ENCODE results near the gene SPINK1.
"Not testable (repeated sequence)": the region's sequence is repeated elsewhere in the genome, so short reads cannot be mapped to it uniquely, and the experiment has no call there.

Gene SPINK1

DNA sequence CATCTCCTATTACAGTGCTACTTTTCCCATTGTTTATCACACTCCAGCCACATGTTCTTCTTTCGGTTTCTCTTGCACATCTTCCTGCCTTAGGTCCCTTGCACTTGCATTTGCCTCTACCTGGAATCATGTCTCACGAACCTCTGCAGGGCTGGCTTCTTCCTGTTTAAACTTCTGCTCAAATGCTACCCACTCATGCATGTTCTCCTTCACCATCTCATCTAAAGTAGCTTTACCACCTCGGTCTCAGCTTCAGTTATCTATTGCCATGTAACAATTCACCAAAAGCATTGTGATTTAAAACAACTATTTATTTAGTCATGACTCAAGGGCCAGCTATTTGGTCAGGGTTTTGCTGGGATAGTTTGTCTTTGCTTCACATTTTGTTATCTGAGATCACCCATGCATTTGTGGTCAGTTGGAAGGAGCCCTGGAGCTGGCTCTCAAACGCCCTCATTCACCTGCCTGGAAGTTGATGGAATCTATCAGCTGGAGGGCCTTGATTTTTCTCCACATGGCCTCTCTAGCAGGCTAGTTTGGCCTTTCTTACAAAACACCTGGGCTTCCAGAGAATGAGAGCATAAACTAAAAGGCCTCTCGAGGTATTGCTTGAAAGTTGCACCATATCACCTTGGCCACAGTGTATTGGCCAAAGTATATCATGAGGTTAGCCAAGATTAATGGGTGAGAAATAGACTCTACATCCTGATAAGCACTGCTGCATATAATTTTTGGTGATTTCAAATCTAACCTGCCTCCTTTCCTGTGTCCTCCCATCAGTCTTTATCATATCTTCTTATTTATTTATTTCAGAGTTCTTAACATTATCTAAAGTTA lies 21.4 kb downstream of the SPINK1 start:
- no peak for DNase-seq (ENCODE audit: low spot score)

DNA sequence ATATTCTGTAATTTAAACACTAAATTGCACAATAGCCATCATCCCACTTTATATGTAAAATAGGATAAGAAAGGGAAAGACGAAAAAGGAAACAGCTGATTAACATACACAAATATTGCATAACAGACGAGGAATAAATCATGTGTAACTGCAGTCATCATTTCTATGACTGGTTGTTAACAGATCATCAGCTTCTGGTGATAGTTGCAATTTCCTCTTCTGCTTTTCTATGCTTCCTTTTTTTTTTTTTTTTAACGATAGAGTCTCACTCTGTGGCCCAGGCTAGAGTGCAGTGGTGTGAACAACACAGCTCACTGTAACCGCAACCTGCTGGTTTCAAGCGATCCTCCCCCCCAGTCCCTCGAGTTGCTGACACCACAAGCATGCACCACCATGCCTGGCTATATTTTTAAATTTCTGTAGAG lies 26.4 kb downstream of the SPINK1 start:
- DNase-seq (ENCODE audit: low spot score): peak; percentile 48

- DNase-seq (ENCODE audit: low spot score): no peak
These were observed 27.1 kb downstream of the SPINK1 start for GRCh38 chr5:147804334-147804733.

DNA sequence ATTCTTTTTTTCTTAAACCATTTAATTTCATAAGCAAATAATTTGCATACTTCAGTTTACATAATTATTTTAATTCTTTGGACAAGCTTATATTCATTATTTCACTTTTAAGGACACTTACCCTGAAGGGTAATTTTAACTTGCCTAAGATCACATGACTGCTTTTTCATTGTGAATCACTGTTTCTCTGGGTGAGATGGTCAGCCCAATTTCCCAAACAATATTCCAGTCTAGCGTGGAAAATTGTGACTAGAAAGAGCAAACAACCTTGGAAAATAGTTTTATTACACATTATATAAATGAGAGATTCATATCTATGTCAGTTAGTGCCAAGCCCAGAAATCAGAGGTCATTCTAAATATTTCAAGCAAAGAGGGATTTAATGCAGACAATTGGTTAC lies 27.5 kb downstream of the SPINK1 start:
- DNase-seq (ENCODE audit: low spot score): no peak

DNA sequence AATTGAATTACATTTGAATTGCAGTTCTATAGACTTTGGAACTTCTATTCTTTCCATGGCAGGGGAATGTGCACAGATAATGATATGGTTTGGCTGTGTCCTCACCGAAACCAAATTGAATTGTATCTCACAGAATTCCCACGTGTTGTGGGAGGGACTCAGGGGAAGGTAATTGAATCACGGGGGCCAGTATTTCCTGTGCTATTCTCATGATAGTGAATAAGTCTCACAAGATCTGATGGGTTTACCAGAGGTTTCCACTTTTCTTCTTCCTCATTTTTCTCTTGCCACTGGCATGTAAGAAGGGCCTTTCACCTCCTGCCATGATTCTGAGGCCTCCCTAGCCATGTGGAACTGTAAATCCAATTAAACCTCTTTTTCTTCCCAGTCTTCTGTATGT lies 28.3 kb downstream of the SPINK1 start:
- not testable (repeated sequence) for DNase-seq (ENCODE audit: low spot score)

DNA sequence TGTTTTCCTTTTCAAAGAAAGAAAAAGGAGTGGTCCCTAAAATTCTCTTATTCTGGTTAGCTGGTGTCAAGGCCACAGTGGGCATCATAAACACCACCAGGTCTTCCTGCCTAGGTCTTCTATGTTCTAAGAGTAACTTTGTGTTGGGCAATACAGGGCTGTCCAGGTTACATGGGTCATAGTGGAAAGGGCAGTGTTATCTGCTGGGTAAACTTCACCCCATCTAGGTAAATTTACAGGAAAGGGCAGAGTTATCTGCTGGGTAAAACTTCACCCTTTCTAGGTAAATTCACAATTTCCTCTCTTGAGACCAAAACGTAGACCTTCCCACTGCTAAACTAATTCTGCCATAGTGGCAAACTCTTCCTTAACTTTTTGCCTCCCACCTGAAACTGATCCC lies 30.0 kb downstream of the SPINK1 start:
- no peak for DNase-seq (ENCODE audit: low spot score)

- no peak for DNase-seq (ENCODE audit: low spot score)
These were observed 31.0 kb downstream of the SPINK1 start for GRCh38 chr5:147800491-147800890.

DNA sequence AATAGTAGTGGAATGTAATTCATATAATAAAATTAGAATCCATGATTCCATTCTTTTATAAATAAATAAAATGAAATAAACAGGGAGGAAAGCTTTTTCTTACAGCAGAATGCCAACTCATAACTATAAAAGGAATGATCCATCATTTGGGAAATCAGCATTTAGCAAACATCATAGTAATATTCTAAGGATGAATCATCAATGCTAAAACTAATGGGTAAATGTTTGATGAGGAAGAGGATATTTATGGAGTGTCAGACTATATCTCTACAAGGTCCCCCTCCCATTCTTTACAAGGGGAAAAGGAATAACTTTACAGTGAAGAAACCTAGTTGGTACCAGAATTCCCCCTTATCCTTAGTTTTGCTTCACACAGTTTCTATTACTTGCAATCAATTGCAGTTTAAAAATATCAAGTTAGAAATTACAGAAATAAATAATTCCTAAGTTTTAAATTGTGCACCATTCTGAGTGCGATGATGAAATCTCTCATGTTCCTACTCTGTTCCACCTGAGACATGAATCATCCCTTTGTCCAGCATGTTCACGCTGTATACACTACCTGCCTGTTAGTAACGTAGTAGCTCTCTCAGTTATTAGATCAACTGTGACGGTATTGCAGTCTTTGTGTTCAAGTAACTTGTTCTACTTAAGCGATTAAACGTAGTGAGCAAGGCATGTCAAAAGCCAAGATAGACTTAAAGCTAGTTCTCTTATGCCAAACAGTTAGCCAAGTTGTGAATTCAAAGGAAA lies 34.7 kb downstream of the SPINK1 start:
- DNase-seq (ENCODE audit: low spot score): no peak

DNA sequence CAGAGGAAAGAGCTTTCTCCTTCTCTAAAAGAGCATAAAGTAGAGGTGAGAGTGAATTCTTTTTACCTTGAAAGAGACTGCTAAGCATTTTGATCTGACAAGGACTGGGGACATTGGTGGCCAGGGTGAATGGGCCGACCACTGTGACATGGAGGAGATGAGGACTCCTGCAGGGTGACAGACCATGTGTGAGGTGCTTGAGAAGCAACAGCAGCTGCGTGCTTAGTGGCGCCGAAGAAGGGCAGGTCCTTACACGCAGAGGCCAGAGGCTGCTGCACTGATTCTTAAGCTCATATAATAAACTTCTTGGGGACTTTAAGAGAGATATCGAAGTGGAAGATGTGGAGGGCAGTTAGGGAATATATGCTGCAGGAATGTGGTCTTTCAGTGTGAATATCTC lies 40.3 kb downstream of the SPINK1 start:
- DNase-seq (ENCODE audit: low spot score): no peak

DNA sequence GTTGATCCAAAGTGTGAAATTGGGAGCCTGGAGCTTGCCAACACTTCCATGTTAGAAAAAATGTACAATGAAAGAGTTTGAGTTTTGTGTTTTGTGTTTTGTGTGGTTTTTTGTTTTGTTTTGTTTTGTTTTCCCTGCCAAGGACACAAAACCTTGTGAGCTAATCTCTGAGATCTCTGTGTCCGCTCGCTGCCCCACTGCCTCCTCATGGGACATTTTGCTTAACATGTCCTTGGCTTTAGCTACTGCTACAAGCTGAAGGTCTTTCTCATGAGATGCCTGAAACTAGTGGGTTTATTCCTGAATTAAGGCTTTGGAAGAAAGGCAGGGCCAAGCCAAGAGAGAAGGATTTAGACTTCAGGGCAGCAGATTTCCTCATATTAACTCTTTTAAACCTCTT lies 41.7 kb downstream of the SPINK1 start:
- no peak for DNase-seq (ENCODE audit: low spot score)

GRCh38 chr5:147788023-147788422 lies 43.4 kb downstream of the SPINK1 start:
- DNase-seq (ENCODE audit: low spot score): no peak

DNA sequence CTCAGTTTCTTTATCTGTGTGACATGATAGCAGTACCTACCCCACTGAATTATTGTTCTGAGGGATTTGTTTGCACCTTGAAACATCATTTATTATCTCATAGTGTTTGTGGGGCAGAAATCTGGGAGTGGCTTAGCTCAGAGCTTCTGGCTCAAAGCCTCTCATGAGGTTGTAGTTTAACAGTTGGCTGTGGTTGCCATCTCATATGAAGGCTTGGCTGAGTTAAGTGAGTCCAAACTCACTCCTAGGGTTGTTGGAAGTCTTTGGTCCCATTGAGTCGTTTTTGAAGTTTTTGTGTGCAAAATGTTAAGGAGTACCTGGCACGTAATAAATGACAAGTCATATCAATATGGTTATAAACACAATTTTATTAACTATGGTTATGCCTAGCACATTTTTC lies 45.3 kb downstream of the SPINK1 start:
- no peak for DNase-seq (ENCODE audit: low spot score)

- no peak for DNase-seq (ENCODE audit: low spot score)
These were observed 47.1 kb downstream of the SPINK1 start for GRCh38 chr5:147784146-147784987.

- DNase-seq (ENCODE audit: low spot score): peak; percentile 82
These were observed 49.1 kb downstream of the SPINK1 start, which contains the start of gene JAKMIP2 for GRCh38 chr5:147782110-147783028. Gene JAKMIP2, minus strand, starts transcription at chr5:147782728. Its CDS starts 110,922 bp downstream, at chr5:147671806.

DNA sequence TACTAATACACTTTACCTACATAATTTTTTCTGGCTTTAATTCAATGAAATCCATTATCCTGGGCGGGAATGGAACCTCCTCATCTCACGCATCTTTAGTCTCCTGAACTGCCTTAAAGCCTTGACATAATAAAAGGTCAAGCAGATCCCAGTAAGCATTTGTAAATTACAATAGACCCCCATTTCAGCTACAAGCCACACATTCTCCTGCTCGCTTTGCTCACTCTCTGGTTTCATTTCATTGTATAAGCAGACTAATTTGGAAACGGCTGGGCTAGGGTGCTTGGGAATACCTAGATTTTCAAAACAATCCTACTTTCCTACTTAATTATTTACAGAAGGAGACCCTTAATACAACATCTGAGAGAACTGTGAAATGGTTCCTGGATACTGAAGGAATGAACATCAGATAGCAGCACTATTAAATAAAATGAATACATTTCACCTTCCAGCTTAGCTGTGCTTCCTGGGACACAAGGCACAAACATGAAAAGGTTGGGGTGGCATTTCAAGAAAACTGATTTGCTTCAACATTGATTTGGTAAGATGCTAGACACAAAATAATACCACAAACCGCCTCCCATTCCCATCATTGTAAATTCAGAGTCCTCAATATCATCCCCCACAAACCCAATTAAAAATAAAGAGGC lies 50.4 kb downstream of the SPINK1 start:
- no peak for DNase-seq (ENCODE audit: low spot score)

- DNase-seq (ENCODE audit: low spot score): no peak
These were observed 51.8 kb downstream of the SPINK1 start for GRCh38 chr5:147779694-147780093.

GRCh38 chr5:147776989-147777388 lies 54.5 kb downstream of the SPINK1 start:
- no peak for DNase-seq (ENCODE audit: low spot score)
